SJCRH30 (cell line): ENCODE data around the gene KISS1R. TPM values are rescaled to one million over a fixed set of nuclear protein-coding genes. Genes with fewer than 3 reads are reported as not detected.

Experiments used
- DNase-seq, 2 experiments: peaks; one replicate each; pipeline ENCODE4 v3.0.0-alpha.2; 2015 to 2020
- H3K27ac ChIP-seq: fragments of 250-450 bp; sonication (Bioruptor Pico); 2 replicates; pipeline ENCODE4 v1.5.1; 2020; ENCODE audit warnings: mild to moderate bottlenecking, moderate library complexity
- H3K27me3 ChIP-seq: fragments of 250-450 bp; sonication (Bioruptor Pico); 2 replicates; pipeline ENCODE4 v1.5.1; 2020; ENCODE audit warnings: mild to moderate bottlenecking, moderate library complexity
- H3K36me3 ChIP-seq: fragments of 250-450 bp; sonication (Bioruptor Pico); 2 replicates; pipeline ENCODE4 v1.5.1; 2020; ENCODE audit warnings: mild to moderate bottlenecking, moderate library complexity
- H3K4me1 ChIP-seq: fragments of 250-450 bp; sonication (Bioruptor Pico); 2 replicates; pipeline ENCODE4 v1.5.1; 2020; ENCODE audit warnings: mild to moderate bottlenecking, moderate library complexity
- H3K4me3 ChIP-seq: fragments of 250-450 bp; sonication (Bioruptor Pico); 2 replicates; pipeline ENCODE4 v1.5.1; 2020; ENCODE audit warnings: mild to moderate bottlenecking, moderate library complexity
- H3K9me3 ChIP-seq: fragments of 250-450 bp; sonication (Bioruptor Pico); replicated peaks from 2 replicates; pipeline ENCODE4 v1.5.1; 2020; ENCODE audit warnings: mild to moderate bottlenecking, moderate library complexity
- total RNA-seq: library from RNA; depleted of rRNA; stranded (reverse); fragments of >200 nt; shearing (Covaris generic); gene quantifications from 2 replicates; pipeline ENCODE4 v1.2.3, GENCODE V29; 2014

KISS1R gene
- total RNA-seq, 1 experiment from 2014 or later, result 0.08 TPM

DNA sequence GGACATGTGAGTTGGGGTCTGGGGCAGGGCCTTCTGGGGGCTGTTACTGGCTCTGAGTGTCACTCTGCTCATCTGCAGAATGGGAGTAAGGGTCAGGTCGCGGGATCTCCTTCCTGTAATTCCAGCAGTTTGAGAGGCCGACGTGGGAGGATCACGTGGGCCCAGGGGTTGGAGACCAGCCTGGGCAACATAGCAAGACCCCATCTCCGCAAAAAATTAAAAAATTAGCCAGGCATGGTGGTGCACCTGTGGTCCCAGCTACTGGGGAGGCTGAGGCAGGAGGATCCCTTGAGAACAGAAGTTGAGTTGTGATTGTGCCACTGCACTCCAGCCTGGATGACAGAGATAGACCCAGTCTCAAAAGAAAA, 12.7 kb downstream of the KISS1R start:
- Histone ChIP-seq H3K4me1 (peaks cover 25% of the 10 kb centered on the region), H3K9me3 (no peaks in the 10 kb centered on the region), H3K36me3 (no peaks in the 10 kb centered on the region; the same call in 1 of the 2 replicates), H3K27ac (no peak overlapping the region), H3K27me3 (no peaks in the 10 kb centered on the region), H3K4me3 (no peak overlapping the region)
- DNase-seq, result no peak

DNA sequence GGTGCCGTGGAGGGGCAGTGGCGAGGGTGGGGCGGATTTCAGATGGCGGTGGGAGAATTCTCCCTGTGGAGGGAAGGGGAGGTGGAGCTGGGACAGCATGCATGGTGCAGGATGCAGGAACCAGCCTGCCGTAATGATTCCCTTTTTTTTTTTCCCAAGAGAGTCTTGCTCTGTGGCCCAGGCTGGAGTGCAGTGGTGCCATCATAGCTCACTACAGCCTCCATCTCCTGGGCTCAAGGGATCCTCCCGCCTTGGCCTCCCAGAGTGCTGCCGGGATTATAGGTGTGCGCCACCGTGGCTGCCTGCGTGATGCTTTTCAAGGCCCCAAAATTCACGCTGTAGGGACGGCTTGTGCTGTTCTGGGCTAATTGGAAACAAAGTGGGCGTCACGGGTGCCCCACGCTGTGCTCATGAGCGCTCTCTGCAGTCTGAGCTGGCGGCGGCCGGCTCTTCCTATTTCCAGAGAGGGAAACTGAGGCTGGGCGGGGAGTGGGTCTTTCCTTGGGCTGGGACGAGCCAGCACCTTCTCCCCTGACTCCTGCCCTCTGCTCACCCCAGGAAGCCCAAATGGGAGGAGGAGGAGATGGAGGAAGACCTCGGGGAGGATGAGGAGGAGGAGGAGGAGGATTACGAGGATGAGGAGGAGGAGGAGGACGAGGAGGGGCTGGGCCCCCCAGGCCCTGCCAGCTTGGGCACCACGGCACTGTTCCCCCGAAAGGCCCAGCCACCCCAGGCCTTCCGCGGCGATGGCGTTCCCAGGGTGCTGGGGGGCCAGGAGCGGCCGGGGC, 14.9 kb downstream of the KISS1R start:
- Histone ChIP-seq H3K36me3 (peaks cover 10% of the 10 kb centered on the region), H3K27me3 (no peaks in the 10 kb centered on the region), H3K9me3 (no peaks in the 10 kb centered on the region), H3K4me1 (peaks cover 29% of the 10 kb centered on the region), H3K27ac (no peak overlapping the region), H3K4me3 (no peak overlapping the region)
- DNase-seq, result no peak

DNA sequence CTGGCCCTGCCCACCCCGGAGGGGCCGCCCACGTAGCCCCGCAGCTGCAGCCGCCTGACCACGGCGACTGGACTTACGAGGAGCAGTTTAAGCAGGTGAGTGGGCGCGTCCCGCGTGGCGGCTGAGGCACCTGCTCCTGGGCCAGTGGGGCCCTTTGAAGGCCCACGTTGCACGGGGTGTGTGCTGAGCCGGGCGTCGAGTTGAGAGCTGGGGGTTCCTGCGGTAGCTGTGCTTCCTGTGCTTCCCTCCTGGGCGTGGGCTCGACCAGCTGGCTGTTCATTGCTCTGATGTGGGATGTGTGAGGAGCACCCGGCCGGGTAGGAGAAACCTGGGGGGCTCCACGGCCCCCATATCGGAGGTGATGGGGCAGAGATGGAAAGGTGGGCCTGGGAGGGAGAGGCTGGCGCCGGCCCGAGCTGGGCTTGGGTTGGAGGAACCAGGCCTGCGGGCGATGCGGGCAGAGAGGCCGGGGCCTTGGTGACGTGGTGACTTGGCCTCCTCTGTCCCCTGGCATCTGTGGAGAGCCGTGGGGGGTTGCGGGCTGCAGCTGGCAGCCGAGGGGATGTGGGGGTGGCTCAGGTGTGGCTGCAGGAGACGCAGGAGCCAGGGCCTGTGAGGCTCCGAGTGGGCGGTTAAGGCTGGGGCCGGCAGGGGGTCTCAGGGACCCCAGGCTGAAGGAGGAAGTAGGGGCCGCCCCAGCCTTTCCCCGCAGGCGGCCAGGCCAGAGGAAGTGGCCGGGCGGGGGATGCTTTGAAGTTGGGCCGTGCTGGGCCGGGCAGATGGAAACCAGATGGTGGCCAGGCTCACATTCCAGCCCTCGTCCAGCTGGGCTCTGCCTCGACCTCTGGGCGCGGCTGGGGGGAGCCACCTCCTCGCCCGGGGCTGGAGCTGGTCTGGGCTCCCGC, 15.8 kb downstream of the KISS1R start:
- H3K27ac ChIP-seq, result peak overlapping the region; percentile 22; the same call in 1 of the 2 replicates
- H3K4me1 ChIP-seq, result peaks cover 29% of the 10 kb centered on the region
- H3K4me3 ChIP-seq, result peak overlapping the region; percentile 6; the same call in 1 of the 2 replicates
- peaks cover 16% of the 10 kb centered on the region for H3K36me3 ChIP-seq
- no peaks in the 10 kb centered on the region for H3K27me3 ChIP-seq
- peak; percentile 88 to 89 for DNase-seq
- no peaks in the 10 kb centered on the region for H3K9me3 ChIP-seq

DNA sequence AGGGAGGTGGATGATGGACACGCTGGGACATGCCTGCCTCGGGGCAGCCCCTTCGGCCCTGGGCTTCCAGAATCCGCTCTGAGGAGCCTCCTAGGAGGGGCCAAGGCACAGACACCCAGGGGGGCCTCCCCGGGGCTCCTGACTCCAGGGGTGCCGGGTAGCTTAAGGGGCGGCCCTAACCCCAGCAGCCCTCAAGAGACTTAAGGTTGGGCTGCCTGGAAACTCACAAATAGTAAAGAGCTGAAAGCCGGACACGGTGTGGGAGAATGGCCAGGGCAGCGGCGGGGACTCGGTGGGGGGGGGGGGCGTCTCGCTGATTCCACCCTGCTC, 16.4 kb downstream of the KISS1R start:
- Histone ChIP-seq H3K9me3 (no peaks in the 10 kb centered on the region), H3K4me1 (peaks cover 29% of the 10 kb centered on the region), H3K27ac (peak overlapping the region; percentile 22; the same call in 1 of the 2 replicates), H3K27me3 (no peaks in the 10 kb centered on the region), H3K4me3 (no peak overlapping the region; the same call in 1 of the 2 replicates), H3K36me3 (peaks cover 22% of the 10 kb centered on the region)
- no peak for DNase-seq

DNA sequence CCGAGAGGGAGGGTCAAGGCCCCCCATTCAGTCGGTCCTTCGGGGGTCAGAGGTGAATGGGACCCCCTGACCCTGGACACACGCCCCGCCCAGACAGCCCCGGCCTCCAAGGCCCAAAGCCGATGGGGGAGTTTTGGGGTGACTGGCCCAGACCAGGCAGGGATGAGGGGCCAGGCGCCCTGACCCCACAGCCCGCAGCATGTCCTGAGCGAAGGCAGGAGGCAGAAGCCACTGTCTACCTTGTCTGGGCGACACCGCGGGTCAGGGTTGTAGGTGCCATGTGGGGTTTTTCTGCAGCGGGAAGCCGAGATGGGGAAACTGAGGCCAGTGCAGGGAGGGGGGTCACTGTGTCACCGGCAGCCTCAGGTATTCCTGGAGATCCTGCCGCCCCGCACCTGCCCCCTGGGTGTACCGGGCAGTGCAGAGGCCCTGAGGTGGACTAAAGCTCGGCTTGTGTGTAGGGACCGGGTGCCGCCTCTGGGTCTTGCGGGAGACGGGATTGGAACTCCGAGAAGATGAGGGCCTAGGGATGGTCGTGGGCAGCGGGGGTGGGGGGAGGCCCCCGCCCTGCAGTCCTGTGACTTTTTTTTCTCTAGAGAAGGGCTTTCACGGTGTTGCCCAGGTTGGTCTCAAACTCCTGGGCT, 17.2 kb downstream of the KISS1R start:
- Histone ChIP-seq H3K36me3 (peaks cover 25% of the 10 kb centered on the region), H3K27me3 (no peaks in the 10 kb centered on the region), H3K4me1 (peaks cover 29% of the 10 kb centered on the region), H3K27ac (peak overlapping the region; percentile 35), H3K9me3 (no peaks in the 10 kb centered on the region), H3K4me3 (no peak overlapping the region)
- no peak for DNase-seq

DNA sequence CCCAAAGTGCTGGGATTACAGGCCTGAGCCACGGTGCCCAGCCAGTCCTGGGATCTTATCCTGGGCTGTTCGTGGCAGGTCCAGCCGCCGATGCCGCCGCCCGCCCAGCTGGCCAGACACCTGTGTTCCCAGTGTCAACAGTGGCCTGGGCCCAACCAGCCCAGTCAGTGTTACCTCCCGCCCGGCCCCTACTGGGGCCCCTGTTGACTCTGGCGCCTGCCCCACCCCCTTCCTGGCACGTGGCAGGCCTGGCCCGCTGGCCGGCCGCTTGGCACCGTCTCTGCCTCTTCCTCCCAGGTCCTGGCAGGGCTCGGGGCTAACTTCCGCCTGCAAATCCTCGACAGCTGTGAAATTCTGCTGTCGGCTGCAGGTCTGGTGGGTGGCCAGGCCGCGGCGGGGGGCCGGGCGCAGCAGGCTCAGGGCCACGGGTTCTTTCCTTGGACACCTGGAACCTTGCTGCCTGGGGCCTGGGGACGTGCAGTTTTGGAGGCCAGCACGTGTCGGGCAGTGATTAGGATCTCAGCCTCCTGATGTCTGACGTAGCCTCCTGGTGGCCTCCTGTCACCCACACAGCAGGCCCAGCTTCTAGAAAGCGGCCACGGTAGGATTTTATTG, 17.8 kb downstream of the KISS1R start:
- DNase-seq, result peak; percentile 96 to 97
- no peaks in the 10 kb centered on the region for H3K9me3 ChIP-seq
- H3K27me3 ChIP-seq, result no peaks in the 10 kb centered on the region
- H3K4me3 ChIP-seq, result no peak overlapping the region
- H3K27ac ChIP-seq, result peak overlapping the region; percentile 35
- peaks cover 29% of the 10 kb centered on the region for H3K4me1 ChIP-seq
- H3K36me3 ChIP-seq, result peaks cover 29% of the 10 kb centered on the region

DNA sequence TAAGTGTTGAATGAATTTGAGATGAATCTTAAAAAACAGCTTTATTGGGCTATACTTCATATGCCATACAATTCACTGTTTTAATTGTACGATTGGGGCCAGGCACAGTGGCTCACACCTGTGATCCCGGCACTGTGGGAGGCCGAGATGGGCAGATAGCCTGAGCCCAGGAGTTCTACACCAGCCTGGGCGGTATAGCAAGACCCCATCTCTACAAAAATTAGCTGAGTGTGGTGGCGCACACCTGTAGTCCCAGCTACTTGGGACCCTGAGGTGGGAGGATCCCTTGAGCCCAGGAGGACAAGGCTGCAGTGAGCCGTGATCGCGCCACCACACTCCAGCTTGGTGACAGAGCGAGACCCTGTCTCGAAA, 19.0 kb downstream of the KISS1R start:
- Histone ChIP-seq H3K9me3 (no peaks in the 10 kb centered on the region), H3K4me3 (no peak overlapping the region), H3K27me3 (no peaks in the 10 kb centered on the region), H3K36me3 (peaks cover 32% of the 10 kb centered on the region), H3K27ac (no peak overlapping the region), H3K4me1 (peaks cover 29% of the 10 kb centered on the region)
- DNase-seq, result no peak

DNA sequence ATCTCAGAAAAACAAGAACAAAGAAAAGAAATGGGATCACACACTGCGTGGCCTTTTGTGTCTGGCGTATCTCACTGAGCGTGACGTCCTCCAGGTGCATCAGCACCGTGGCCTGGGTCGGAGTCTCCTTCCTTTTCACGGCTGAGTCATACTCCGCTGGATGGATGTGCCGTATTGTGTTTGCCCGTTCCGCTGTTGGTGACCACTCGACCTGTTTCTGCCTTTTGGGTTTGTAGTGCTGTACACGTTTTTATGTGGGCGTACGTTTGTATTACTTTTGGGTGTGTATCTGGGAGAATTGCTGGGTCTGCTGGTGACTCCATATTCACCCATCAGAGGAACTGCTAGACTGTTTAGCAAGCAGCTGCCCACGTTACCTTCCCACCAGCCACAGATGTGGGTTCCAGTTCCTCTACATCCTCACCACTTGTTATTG, 20.1 kb downstream of the KISS1R start:
- H3K4me3 ChIP-seq, result no peak overlapping the region
- peaks cover 27% of the 10 kb centered on the region for H3K4me1 ChIP-seq
- peaks cover 32% of the 10 kb centered on the region for H3K36me3 ChIP-seq
- H3K27me3 ChIP-seq, result no peaks in the 10 kb centered on the region
- DNase-seq, result no peak
- H3K9me3 ChIP-seq, result no peaks in the 10 kb centered on the region
- no peak overlapping the region for H3K27ac ChIP-seq

DNA sequence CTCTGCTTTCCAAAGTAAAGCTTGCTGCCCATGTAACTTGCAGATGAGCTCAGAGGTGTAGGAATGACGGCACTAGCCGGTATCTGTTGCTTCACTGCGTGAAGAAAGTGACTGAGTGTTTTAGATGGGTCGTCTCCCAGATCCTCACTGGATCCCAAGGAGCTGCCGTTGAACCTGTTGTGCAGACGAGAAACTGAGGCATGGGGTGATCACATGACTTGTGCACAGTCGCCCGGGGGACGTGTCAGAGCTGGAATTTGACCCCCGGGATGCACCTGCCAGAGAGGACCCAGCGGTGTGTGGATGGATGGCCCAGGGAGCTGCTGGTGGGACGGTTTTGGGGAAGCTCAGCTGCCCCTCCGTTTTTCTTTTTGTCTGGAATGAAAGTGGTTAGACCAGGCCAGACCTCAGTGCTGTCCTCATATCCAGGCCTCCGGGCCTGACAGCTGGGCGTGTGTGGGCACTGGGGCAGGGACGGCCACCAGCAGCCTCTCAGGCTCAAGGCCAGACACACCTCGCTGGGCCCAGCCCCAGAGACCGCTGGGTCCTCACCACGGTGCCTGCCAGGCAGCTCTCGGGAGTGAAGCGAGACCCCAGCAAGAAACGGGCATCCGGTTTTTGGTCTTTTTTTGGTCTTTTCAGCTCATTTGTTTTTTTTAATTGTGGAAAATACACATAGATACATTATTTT, 21.2 kb downstream of the KISS1R start:
- no peak for DNase-seq
- H3K27me3 ChIP-seq, result no peaks in the 10 kb centered on the region
- no peaks in the 10 kb centered on the region for H3K9me3 ChIP-seq
- peaks cover 18% of the 10 kb centered on the region for H3K4me1 ChIP-seq
- no peak overlapping the region for H3K4me3 ChIP-seq
- H3K36me3 ChIP-seq, result peaks cover 33% of the 10 kb centered on the region
- H3K27ac ChIP-seq, result no peak overlapping the region

DNA sequence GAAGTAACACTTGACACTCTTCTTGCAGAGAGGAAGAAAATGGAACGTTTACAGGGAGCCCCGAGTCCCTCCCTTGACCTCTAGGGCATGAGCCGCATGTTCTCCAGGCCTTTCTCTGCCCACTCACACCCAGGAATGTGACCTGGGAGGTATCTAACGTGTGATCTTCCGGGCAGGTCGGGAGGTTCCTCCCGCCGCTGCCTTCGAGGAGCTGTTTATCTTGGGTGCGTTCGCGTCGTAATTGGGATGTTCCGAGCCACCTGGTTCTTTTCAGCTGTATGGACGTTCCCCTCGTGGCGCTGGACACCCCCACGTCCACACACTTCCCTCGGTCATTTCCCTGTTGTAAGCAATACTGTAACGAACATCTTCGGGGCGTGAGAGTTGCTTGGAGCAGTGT, 22.3 kb downstream of the KISS1R start:
- Histone ChIP-seq H3K4me3 (no peak overlapping the region), H3K36me3 (peaks cover 35% of the 10 kb centered on the region), H3K27me3 (no peaks in the 10 kb centered on the region), H3K27ac (no peak overlapping the region), H3K9me3 (no peaks in the 10 kb centered on the region), H3K4me1 (peaks cover 7% of the 10 kb centered on the region)
- DNase-seq, result no peak

DNA sequence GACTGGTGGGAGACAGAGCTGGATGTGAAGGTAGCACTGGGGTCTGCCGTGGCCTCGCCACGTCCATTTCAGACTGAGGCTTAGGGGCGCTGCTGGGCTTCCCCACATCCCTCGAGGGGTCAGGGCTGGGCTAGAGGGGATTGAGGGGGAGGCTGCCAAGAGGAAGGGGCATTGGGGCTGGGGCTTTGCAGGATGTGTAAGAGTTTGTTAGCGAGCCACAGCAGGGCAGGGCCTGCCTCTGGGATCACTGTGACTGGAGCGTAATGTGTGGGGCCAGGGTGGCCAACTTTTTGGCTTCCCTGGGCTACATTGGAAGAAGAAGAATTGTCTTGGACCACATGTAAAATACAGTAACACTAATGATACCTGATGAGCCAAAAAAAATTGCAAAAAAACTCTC, 22.8 kb downstream of the KISS1R start:
- Histone ChIP-seq H3K4me1 (peaks cover 4% of the 10 kb centered on the region), H3K27ac (no peak overlapping the region), H3K36me3 (peaks cover 35% of the 10 kb centered on the region), H3K27me3 (no peaks in the 10 kb centered on the region), H3K9me3 (no peaks in the 10 kb centered on the region), H3K4me3 (no peak overlapping the region)
- no peak for DNase-seq

DNA sequence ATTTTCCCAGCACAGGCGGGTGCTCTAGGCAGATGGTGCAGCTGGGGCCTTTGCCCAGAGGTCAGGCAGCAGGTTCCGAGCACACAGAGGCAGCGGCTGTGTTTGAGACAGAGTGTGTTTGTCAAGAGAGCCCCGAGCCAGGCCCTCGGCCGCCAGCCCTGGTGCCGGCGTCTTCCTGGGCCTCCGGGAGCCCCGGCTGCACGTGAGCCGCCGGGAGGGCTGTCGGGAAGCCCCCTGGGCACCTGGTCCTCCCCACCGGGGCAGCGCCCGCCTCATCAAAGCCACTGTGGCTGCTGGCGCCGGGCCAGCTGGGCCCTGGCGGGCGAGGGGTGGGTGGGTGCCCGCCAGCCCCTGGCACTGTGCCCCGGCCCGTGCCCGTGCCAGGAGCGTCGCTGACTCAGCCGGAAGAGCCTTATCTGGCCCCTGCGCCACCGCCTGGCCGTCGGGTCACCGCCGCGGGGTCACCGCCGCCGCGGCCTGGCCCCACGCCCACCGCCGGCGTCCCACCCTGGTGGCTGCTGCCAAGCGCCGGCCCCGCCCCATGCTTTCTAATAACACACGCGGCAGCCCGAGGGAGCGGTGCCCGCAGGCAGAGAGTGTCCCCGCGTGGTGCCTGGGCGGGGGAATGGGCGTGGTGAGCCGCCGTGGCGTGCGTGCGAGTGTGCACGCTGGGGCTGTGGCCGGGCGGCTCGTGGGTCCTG, 23.6 kb downstream of the KISS1R start:
- H3K4me1 ChIP-seq, result no peaks in the 10 kb centered on the region
- H3K36me3 ChIP-seq, result peaks cover 33% of the 10 kb centered on the region
- DNase-seq, result no peak
- no peaks in the 10 kb centered on the region for H3K9me3 ChIP-seq
- no peak overlapping the region for H3K27ac ChIP-seq
- H3K4me3 ChIP-seq, result no peak overlapping the region
- H3K27me3 ChIP-seq, result no peaks in the 10 kb centered on the region

DNA sequence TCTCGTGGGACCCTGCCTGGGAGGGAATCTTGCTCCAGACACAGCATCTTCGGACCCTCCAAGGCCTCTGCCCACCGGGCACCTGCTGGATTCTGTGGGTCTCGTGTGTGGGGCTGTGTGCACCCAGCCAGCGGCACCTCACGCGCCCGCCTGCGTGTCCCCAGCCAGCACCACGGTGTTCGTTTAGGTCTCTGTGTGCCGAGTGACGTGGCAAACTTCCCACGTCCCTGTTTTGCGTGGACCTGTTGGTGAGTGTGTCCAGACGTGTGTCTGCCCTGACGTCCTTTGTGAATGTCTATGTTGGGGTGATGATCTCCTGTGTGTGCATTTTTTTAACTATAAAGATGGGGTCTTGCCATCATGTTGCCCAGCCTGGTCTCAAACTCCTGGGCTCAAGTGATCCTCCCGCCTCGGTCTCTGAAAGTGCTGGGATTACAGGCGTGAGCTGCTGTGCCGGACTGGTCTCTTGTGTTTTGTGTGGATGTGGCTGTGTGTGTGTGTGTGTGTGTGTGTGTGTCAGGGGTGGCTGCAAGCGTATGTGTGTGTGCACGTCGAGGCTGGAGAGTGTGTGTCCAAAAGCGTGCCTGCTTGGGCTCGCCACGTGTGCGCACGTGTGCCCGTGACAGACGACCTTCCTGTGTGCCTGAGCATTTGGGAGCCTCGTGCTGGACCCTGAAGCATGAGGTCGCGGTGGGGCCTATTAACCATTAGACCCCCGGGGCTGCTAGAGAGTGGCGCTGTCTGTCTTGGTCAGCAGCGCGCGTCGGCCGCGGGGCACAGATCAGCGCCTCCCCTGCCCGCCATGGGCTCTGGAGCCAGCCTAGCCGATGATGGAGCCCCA, 24.4 kb downstream of the KISS1R start:
- Histone ChIP-seq H3K4me3 (no peak overlapping the region), H3K36me3 (peaks cover 26% of the 10 kb centered on the region), H3K27me3 (no peaks in the 10 kb centered on the region), H3K9me3 (no peaks in the 10 kb centered on the region), H3K4me1 (no peaks in the 10 kb centered on the region), H3K27ac (no peak overlapping the region)
- no peak for DNase-seq
